ENCODE data around the gene PRKG1.

DNA sequence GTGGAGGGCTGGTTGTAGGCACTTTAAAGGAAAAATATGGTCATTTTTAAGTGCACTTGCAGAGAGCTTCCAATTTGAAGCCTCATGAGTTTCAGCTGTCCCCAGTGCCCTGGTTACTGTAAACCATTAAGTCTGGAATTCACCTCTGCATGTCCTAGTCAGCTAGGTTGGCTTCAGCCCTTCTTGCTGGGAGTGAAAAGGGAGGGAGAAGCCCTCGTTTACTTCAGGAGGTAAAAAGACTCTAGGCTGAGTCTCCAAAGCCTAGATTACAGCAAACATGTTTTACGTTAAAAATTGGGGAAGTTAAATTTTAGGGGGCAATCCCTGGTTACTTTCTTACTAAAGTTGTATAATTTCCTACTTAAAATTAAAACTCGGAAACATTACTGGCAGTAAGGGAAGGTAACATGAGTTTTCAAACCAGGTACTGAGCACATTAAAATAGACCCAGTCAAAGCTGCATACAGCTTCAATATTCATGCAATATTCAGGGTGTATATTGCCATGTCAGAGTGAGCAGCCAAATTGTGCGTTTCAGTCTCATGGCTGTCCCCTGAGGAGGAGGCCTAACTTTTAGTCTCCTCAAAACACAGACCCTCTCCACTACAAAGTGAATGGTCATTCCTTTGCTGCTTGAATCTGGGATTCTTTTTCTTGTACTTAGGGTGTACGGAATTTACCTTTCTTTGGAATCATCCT lies 156.7 kb downstream of the PRKG1 start:
- no peak for TF ChIP-seq POLR2A (IDR thresholded peaks at IDR 0.05)
- TF ChIP-seq EP300 (IDR thresholded peaks at IDR 0.05): no peak
- TF ChIP-seq, protein P1, sequence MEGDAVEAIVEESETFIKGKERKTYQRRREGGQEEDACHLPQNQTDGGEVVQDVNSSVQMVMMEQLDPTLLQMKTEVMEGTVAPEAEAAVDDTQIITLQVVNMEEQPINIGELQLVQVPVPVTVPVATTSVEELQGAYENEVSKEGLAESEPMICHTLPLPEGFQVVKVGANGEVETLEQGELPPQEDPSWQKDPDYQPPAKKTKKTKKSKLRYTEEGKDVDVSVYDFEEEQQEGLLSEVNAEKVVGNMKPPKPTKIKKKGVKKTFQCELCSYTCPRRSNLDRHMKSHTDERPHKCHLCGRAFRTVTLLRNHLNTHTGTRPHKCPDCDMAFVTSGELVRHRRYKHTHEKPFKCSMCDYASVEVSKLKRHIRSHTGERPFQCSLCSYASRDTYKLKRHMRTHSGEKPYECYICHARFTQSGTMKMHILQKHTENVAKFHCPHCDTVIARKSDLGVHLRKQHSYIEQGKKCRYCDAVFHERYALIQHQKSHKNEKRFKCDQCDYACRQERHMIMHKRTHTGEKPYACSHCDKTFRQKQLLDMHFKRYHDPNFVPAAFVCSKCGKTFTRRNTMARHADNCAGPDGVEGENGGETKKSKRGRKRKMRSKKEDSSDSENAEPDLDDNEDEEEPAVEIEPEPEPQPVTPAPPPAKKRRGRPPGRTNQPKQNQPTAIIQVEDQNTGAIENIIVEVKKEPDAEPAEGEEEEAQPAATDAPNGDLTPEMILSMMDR (IDR thresholded peaks at IDR 0.05): no peak
